H1 (cell line): ENCODE measurements around the gene MT4. TPM values are rescaled to one million over a fixed set of nuclear protein-coding genes. Genes with fewer than 3 reads are reported as not detected.

ENCODE experiments used
- CTCF ChIA-PET: fragments of 300-600 bp; sonication (Branson Sonifier 250); formaldehyde crosslinking; loops from one replicate; lab custom pipeline; 2021; ENCODE audit not compliant: partially characterized antibody; lab: Charles Lee
- POLR2A ChIA-PET: fragments of 300-600 bp; sonication (Branson Sonifier 250); formaldehyde crosslinking; loops from one replicate; lab custom pipeline; 2021; ENCODE audit warnings: inconsistent platforms; ENCODE audit not compliant: partially characterized antibody; lab: Charles Lee
- DNase-seq, 2 experiments: peaks; one replicate each; pipeline versions ENCODE4 v3.0.0 to v3.0.0-alpha.2; 2010 to 2022; ENCODE audit warnings: low spot score in 2 of 2, low read depth in 1 of 2, mixed read lengths in 1 of 2
- FAIRE-seq: peaks from 2 replicates; lab custom pipeline; 2011; peaks lifted over from hg19 to GRCh38; lab: Jason Lieb, UNC
- H2AFZ ChIP-seq: 2 replicates; pipeline ENCODE4 v1.8.1; 2012; ENCODE audit warnings: low read length, inconsistent platforms
- H2AK5ac ChIP-seq: 2 replicates; pipeline ENCODE4 v1.6.1; 2013; ENCODE audit warnings: low read depth, low read length
- H2BK120ac ChIP-seq: replicated peaks from 2 replicates; pipeline ENCODE3; 2013; ENCODE audit warnings: low read depth, low read length, inconsistent platforms
- H2BK12ac ChIP-seq: 2 replicates; pipeline ENCODE4 v1.6.1; 2013; ENCODE audit warnings: low read depth, low read length
- H2BK15ac ChIP-seq: 2 replicates; pipeline ENCODE4 v1.6.1; 2013; ENCODE audit warnings: low read length
- H2BK20ac ChIP-seq: 2 replicates; pipeline ENCODE4 v1.6.1; 2013; ENCODE audit warnings: low read length
- H2BK5ac ChIP-seq: 2 replicates; pipeline ENCODE4 v1.6.1; 2013; ENCODE audit warnings: low read depth, low read length
- H3K14ac ChIP-seq: 2 replicates; pipeline ENCODE4 v1.6.1; 2013; ENCODE audit warnings: inconsistent platforms; ENCODE audit not compliant: insufficient read length
- H3K18ac ChIP-seq: 2 replicates; pipeline ENCODE4 v1.6.1; 2013; ENCODE audit warnings: low read length; ENCODE audit errors: extremely low read depth
- H3K23ac ChIP-seq: 2 replicates; pipeline ENCODE4 v1.6.1; 2013; ENCODE audit warnings: inconsistent platforms; ENCODE audit not compliant: insufficient read length
- H3K23me2 ChIP-seq: 2 replicates; pipeline ENCODE4 v1.6.1; 2013; ENCODE audit warnings: low read depth, low read length
- H3K27ac ChIP-seq: 2 replicates; pipeline ENCODE4 v1.6.1; 2011; ENCODE audit warnings: low read depth, low read length, inconsistent platforms
- H3K27me3 ChIP-seq, 4 experiments: replicated peaks in 1 of 4; 1 replicate in 1 of 4; 2 replicates in 3 of 4; pipeline versions ENCODE4 v1.6.1 to v1.8.1; 2011 to 2013; ENCODE audit warnings: low read length in 3 of 4, mild to moderate bottlenecking in 3 of 4, inconsistent platforms in 2 of 4, mixed read lengths in 2 of 4, moderate library complexity in 1 of 4; ENCODE audit not compliant: control insufficient read depth in 3 of 4, insufficient read depth in 3 of 4; ENCODE audit errors: extremely low read depth in 1 of 4
- H3K36me3 ChIP-seq, 4 experiments: 2 replicates each; pipeline versions ENCODE4 v1.6.1 to v1.8.1; 2011 to 2013; ENCODE audit warnings: mild to moderate bottlenecking in 4 of 4, low read length in 3 of 4, moderate library complexity in 2 of 4, control low read depth in 1 of 4, inconsistent platforms in 1 of 4; ENCODE audit not compliant: insufficient read depth in 4 of 4, control insufficient read depth in 2 of 4
- H3K4ac ChIP-seq: replicated peaks from 2 replicates; pipeline ENCODE3; 2013; ENCODE audit warnings: low read length, low read depth, mixed read lengths, inconsistent platforms; ENCODE audit not compliant: insufficient read length
- H3K4me1 ChIP-seq, 4 experiments: replicated peaks in 1 of 4; 1 replicate in 1 of 4; 2 replicates in 3 of 4; pipeline versions ENCODE4 v1.6.1 to v1.8.1; 2011 to 2013; ENCODE audit warnings: low read length in 3 of 4, inconsistent platforms in 2 of 4, mixed read lengths in 1 of 4; ENCODE audit not compliant: insufficient read depth in 4 of 4, control insufficient read depth in 3 of 4
- H3K4me2 ChIP-seq, 2 experiments: 2 replicates each; pipeline versions ENCODE4 v1.6.1 to v1.8.1; 2011 to 2013; ENCODE audit warnings: low read depth in 2 of 2, low read length in 2 of 2, control low read depth in 1 of 2, inconsistent platforms in 1 of 2, mild to moderate bottlenecking in 1 of 2; ENCODE audit not compliant: insufficient read depth in 1 of 2
- H3K4me3 ChIP-seq, 4 experiments: fragments of 200-600, 300-600 bp in 1 of 4; sonication (generic), shearing (Covaris generic), sonication (Bioruptor Twin) in 1 of 4; 2 replicates each; pipeline versions ENCODE4 v1.5.1 to v1.8.1; 2011 to 2016; ENCODE audit warnings: low read length in 4 of 4, low read depth in 3 of 4, control low read depth in 2 of 4, inconsistent platforms in 2 of 4, mild to moderate bottlenecking in 2 of 4, mixed read lengths in 1 of 4, moderate library complexity in 1 of 4; ENCODE audit not compliant: insufficient read depth in 2 of 4; ENCODE audit errors: extremely low read depth in 1 of 4
- H3K56ac ChIP-seq: replicated peaks from 2 replicates; pipeline ENCODE3; 2013; ENCODE audit warnings: low read depth, mild to moderate bottlenecking, mixed read lengths, low read length, inconsistent platforms; ENCODE audit not compliant: insufficient read length
- H3K79me1 ChIP-seq: 2 replicates; pipeline ENCODE4 v1.6.1; 2013; ENCODE audit warnings: low read depth, low read length, control low read depth
- H3K79me2 ChIP-seq, 2 experiments: 2 replicates each; pipeline versions ENCODE4 v1.6.1 to v1.8.1; 2012 to 2013; ENCODE audit warnings: low read length in 2 of 2, mild to moderate bottlenecking in 2 of 2, inconsistent platforms in 1 of 2; ENCODE audit not compliant: insufficient read depth in 2 of 2, control insufficient read depth in 1 of 2
- H3K9ac ChIP-seq, 4 experiments: replicated peaks in 1 of 4; 1 replicate in 1 of 4; 2 replicates in 3 of 4; pipeline versions ENCODE4 v1.6.1 to v1.8.1; 2011 to 2013; ENCODE audit warnings: low read depth in 3 of 4, low read length in 3 of 4, control low read depth in 2 of 4, mild to moderate bottlenecking in 2 of 4, moderate library complexity in 2 of 4, inconsistent platforms in 1 of 4; ENCODE audit errors: extremely low read depth in 1 of 4
- H3K9me3 ChIP-seq, 2 experiments: 2 replicates each; pipeline versions ENCODE4 v1.6.1 to v1.8.1; 2012 to 2013; ENCODE audit warnings: mild to moderate bottlenecking in 2 of 2, moderate library complexity in 2 of 2, control low read depth in 1 of 2, inconsistent platforms in 1 of 2, low read depth in 1 of 2, low read length in 1 of 2, mixed read lengths in 1 of 2; ENCODE audit not compliant: insufficient read depth in 2 of 2
- H4K20me1 ChIP-seq, 2 experiments: replicated peaks in 1 of 2; 2 replicates each; pipeline versions ENCODE3 to v1.8.1; 2011 to 2013; ENCODE audit warnings: inconsistent platforms in 2 of 2, low read length in 2 of 2, mild to moderate bottlenecking in 1 of 2; ENCODE audit not compliant: insufficient read depth in 2 of 2, control insufficient read depth in 1 of 2
- H4K5ac ChIP-seq: 2 replicates; pipeline ENCODE4 v1.6.1; 2013; ENCODE audit warnings: low read length, low read depth, mixed read lengths, inconsistent platforms; ENCODE audit not compliant: insufficient read length
- H4K8ac ChIP-seq: 2 replicates; pipeline ENCODE4 v1.8.0; 2013; ENCODE audit warnings: mild to moderate bottlenecking, moderate library complexity, low read length, inconsistent platforms; ENCODE audit not compliant: insufficient read depth; ENCODE audit errors: extremely low read depth
- H4K91ac ChIP-seq: replicated peaks from 2 replicates; pipeline ENCODE3; 2013; ENCODE audit warnings: low read length, mixed read lengths, inconsistent platforms; ENCODE audit not compliant: insufficient read length
- ASH2L ChIP-seq: fragments of 200-600, 300-600 bp; sonication (generic); IDR thresholded peaks from one replicate; pipeline ENCODE4 v1.7.1; 2017; ENCODE audit warnings: low read length
- ATF3 ChIP-seq: IDR thresholded peaks from 2 replicates; pipeline ENCODE4 v1.6.1; 2011; ENCODE audit warnings: low read depth, mild to moderate bottlenecking, low read length; ENCODE audit not compliant: insufficient read depth
- PHF8 ChIP-seq: fragments of 200-600 bp; sonication (generic); conservative IDR thresholded peaks from 2 replicates; pipeline ENCODE4 v1.7.1; 2012; ENCODE audit warnings: low read depth, mild to moderate bottlenecking, inconsistent platforms, low read length, moderate library complexity
- POLR2A ChIP-seq, 2 experiments: IDR thresholded peaks; 1 replicate in 1 of 2; 2 replicates in 1 of 2; pipeline ENCODE4 v1.6.1; 2011; ENCODE audit warnings: low read depth in 2 of 2, low read length in 2 of 2, mild to moderate bottlenecking in 2 of 2; ENCODE audit errors: control extremely low read depth in 1 of 2
- POU5F1 ChIP-seq: IDR thresholded peaks from 2 replicates; pipeline ENCODE4 v1.6.1; 2011; ENCODE audit warnings: low read depth, mild to moderate bottlenecking, low read length, moderate library complexity
- SAP30 ChIP-seq: fragments of 300-600 bp; sonication (generic); IDR thresholded peaks from 2 replicates; pipeline ENCODE4 v1.7.1; 2012; ENCODE audit warnings: low read length, moderate library complexity, mild to moderate bottlenecking, inconsistent platforms; ENCODE audit not compliant: insufficient read depth, insufficient replicate concordance
- SIN3A ChIP-seq, 2 experiments: IDR thresholded peaks in 1 of 2; conservative IDR thresholded peaks in 1 of 2; 2 replicates each; pipeline ENCODE4 v1.6.1; 2011 to 2012; ENCODE audit warnings: low read length in 2 of 2, improper control_type of control experiment in 1 of 2, low read depth in 1 of 2, mild to moderate bottlenecking in 1 of 2
- TBP ChIP-seq: IDR thresholded peaks from 2 replicates; pipeline ENCODE4 v1.6.1; 2011; ENCODE audit warnings: low read depth, low read length, improper control_type of control experiment
- USF2 ChIP-seq: IDR thresholded peaks from 2 replicates; pipeline ENCODE4 v1.6.1; 2011; ENCODE audit warnings: low read length, improper control_type of control experiment
- WGBS, 2 experiments: shearing (Covaris generic) in 1 of 2; methylation state at CpG; one replicate each; pipeline versions ENCODE4 v1.1.6 to v1.1.7; 2013 to 2015; ENCODE audit warnings: low lambda C conversion rate in 2 of 2, mixed read lengths in 2 of 2, inconsistent platforms in 1 of 2, low coverage in 1 of 2, missing lambda C conversion rate in 1 of 2; ENCODE audit not compliant: insufficient replicate concordance in 2 of 2, insufficient coverage in 1 of 2, insufficient read length in 1 of 2; ENCODE audit errors: extremely low coverage in 1 of 2, missing lambda C conversion rate in 1 of 2; 5-methylcytosine and 5-hydroxymethylcytosine counted together
- polyA plus RNA-seq, 7 experiments: library from polyadenylated mRNA; depleted of rRNA in 3 of 7; stranded (reverse) in 5 of 7; unstranded in 2 of 7; fragments of >200 nt in 5 of 7; fragments of 200-250 nt in 2 of 7; gene quantifications; 1 replicate in 5 of 7; 2 replicates in 1 of 7; 4 replicates in 1 of 7; pipeline versions ENCODE4 v1.2.1 to v1.2.3, GENCODE V29; 2011 to 2013; ENCODE audit warnings: missing spikeins in 2 of 7, mixed read lengths in 2 of 7
- total RNA-seq: library from RNA; stranded (reverse); fragmentation: NEBNext Ultra II Directional; extraction: Animal tissue kit (Norgen Biotek cat#: 25700); gene quantifications from 2 replicates; pipeline ENCODE4 v1.2.1, GENCODE V29; 2021

The MT4 gene
- total and polyA plus RNA-seq, 2 of the 8 experiments (the other 6 are each of a cell fraction or from before 2014, with no cell fraction given), result not detected

GRCh38 chr16:56519459-56520250 lies 45.2 kb upstream of the MT4 start, which contains the start of gene BBS2:
Gene BBS2 (minus strand): TSS chr16:56520024. CDS start chr16:56519862, 162 bp downstream.
- H3K36me3 ChIP-seq, result no peaks in the 10 kb centered on the region
- no peak within 1 kb of the TSS for H2BK20ac ChIP-seq
- H3K4me1 ChIP-seq, result no peaks in the 10 kb centered on the region; a peak in 1 of 7 replicates
- no peak within 1 kb of the TSS for H2BK120ac ChIP-seq
- H3K9me3 ChIP-seq, result no peaks in the 10 kb centered on the region
- no peak within 1 kb of the TSS for H3K23ac ChIP-seq
- H3K4me2 ChIP-seq, result peak within 1 kb of the TSS; percentile 83 to 89
- peak within 1 kb of the TSS; percentile 41; the same call in 1 of the 2 replicates for H3K27ac ChIP-seq
- WGBS, 2 experiments, result 1% methylated on average over 61 of the region's 65 CpGs; no CpG with 5 or more reads in 1 of the 2 experiments
- ChIA-PET CTCF (interaction anchor here (0.7 kb wide), 1 partner anchor 35 kb away, joined by 3 read pairs; no protein-coding TSS in a partner anchor), POLR2A (interaction anchor here (0.7 to 1.0 kb wide), 5 partner anchors 11 to 157 kb away, joined by 3 to 5 read pairs (median 3); partner anchors contain the start of gene MT2A)
- peak within 1 kb of the TSS; percentile 64 to 94 (median 84) for H3K4me3 ChIP-seq
- H3K14ac ChIP-seq, result no peak within 1 kb of the TSS
- H4K20me1 ChIP-seq, result no peaks in the 10 kb centered on the region
- H3K9ac ChIP-seq, result peak within 1 kb of the TSS; percentile 52 to 70 (median 54)
- H3K79me1 ChIP-seq, result no peaks in the 10 kb centered on the region
- peak within 1 kb of the TSS; percentile 83 for H3K18ac ChIP-seq
- peak within 1 kb of the TSS; percentile 75 for H4K5ac ChIP-seq
- no peak within 1 kb of the TSS for H2AK5ac ChIP-seq
- no peak within 1 kb of the TSS; the same call in 1 of the 2 replicates for H2BK12ac ChIP-seq
- FAIRE-seq (no peak), DNase-seq (peak; percentile 46 to 94)
- peaks cover 5% of the 10 kb centered on the region; the same call in 1 of the 2 replicates for H3K23me2 ChIP-seq
- peak within 1 kb of the TSS; percentile 83 for H3K56ac ChIP-seq
- peak within 1 kb of the TSS; percentile 100 for H2AFZ ChIP-seq
- peak within 1 kb of the TSS; percentile 67; the same call in 1 of the 2 replicates for H2BK5ac ChIP-seq
- H3K4ac ChIP-seq, result no peak within 1 kb of the TSS
- peak within 1 kb of the TSS; percentile 81; the same call in 1 of the 2 replicates for H2BK15ac ChIP-seq
- peaks cover 0 to 7% (median 1%) of the 10 kb centered on the region in 4 experiments; a peak in 4 of 7 replicates for H3K27me3 ChIP-seq
- H4K8ac ChIP-seq, result peak within 1 kb of the TSS; percentile 93; the same call in 1 of the 2 replicates
- H4K91ac ChIP-seq, result no peak within 1 kb of the TSS
- H3K79me2 ChIP-seq, result no peaks in the 10 kb centered on the region
- TF ChIP-seq PHF8 (peak; percentile 69), SAP30 (peak; percentile 53), ATF3 (0 out of 2 replicates have a peak, but pooled peaks have one; percentile 2), POU5F1 (no peak), SIN3A (conservative IDR thresholded peaks at IDR 0.05 in 1 of 2, IDR thresholded peaks at IDR 0.05 in 1 of 2; ENCODE audit: low read depth in 1 of 2, low read length in 2 of 2) (peak in 1 of 2 experiments; percentile 41; a peak in 1 of 4 replicates), ASH2L (peak; percentile 88), POLR2A (IDR thresholded peaks at IDR 0.05; ENCODE audit: control extremely low read depth in 1 of 2, low read depth in 2 of 2, low read length in 2 of 2) (peak in 1 of 2 experiments; percentile 80; a peak in 2 of 3 replicates), USF2 (no peak), TBP (peak; percentile 44; the same call in 1 of the 2 replicates)
